ENCODE results near the gene GIT1. TPM values are rescaled to one million over a fixed set of nuclear protein-coding genes. Genes with fewer than 3 reads are reported as not detected.

Gene GIT1
- total RNA-seq, 1 donor from 2014 or later = 64.8 TPM

- H3K36me3 ChIP-seq = no peaks in the 10 kb centered on the region
- no peaks in the 10 kb centered on the region for H3K9me3 ChIP-seq
- H3K4me3 ChIP-seq = no peak overlapping the region
- H3K4me1 ChIP-seq = peaks cover 47% of the 10 kb centered on the region
- DNase-seq = no peak
- intact Hi-C loops (cut with DNase I) = no loop called here
- no peak for TF ChIP-seq CTCF (IDR thresholded peaks at IDR 0.05)
- no peaks in the 10 kb centered on the region for H3K27me3 ChIP-seq
- no peak overlapping the region for H3K27ac ChIP-seq
- ATAC-seq = no peak
These were observed 25.1 kb upstream of the GIT1 start for GRCh38 chr17:29614349-29615047.

- no peak for DNase-seq
- peaks cover 47% of the 10 kb centered on the region for H3K4me1 ChIP-seq
- no peaks in the 10 kb centered on the region for H3K27me3 ChIP-seq
- no peaks in the 10 kb centered on the region for H3K36me3 ChIP-seq
- peak overlapping the region; percentile 42 for H3K4me3 ChIP-seq
- H3K27ac ChIP-seq = no peak overlapping the region
- intact Hi-C loops (cut with DNase I) = no loop called here
- TF ChIP-seq CTCF (IDR thresholded peaks at IDR 0.05) = no peak
- no peak for ATAC-seq
- H3K9me3 ChIP-seq = no peaks in the 10 kb centered on the region
These were observed 24.4 kb upstream of the GIT1 start for GRCh38 chr17:29613856-29614255.

GRCh38 chr17:29613352-29613837, 23.9 kb upstream of the GIT1 start:
- H3K27me3 ChIP-seq = no peaks in the 10 kb centered on the region
- no peaks in the 10 kb centered on the region for H3K9me3 ChIP-seq
- intact Hi-C loops (cut with DNase I) = no loop called here
- no peaks in the 10 kb centered on the region for H3K36me3 ChIP-seq
- peak; percentile 89 for TF ChIP-seq CTCF (IDR thresholded peaks at IDR 0.05)
- peak overlapping the region; percentile 42 for H3K4me3 ChIP-seq
- DNase-seq = peak; percentile 95
- peak; percentile 79 for ATAC-seq
- H3K27ac ChIP-seq = no peak overlapping the region
- peaks cover 47% of the 10 kb centered on the region for H3K4me1 ChIP-seq

- intact Hi-C loops (cut with DNase I) = no loop called here
- Histone ChIP-seq H3K9me3 (no peaks in the 10 kb centered on the region), H3K36me3 (no peaks in the 10 kb centered on the region), H3K27me3 (no peaks in the 10 kb centered on the region), H3K4me3 (peak overlapping the region; percentile 42), H3K27ac (no peak overlapping the region), H3K4me1 (peaks cover 40% of the 10 kb centered on the region)
- ATAC-seq (no peak), DNase-seq (no peak)
- no peak for TF ChIP-seq CTCF (IDR thresholded peaks at IDR 0.05)
These were observed 23.2 kb upstream of the GIT1 start for GRCh38 chr17:29612404-29613280.

- H3K36me3 ChIP-seq = no peaks in the 10 kb centered on the region
- DNase-seq (peak; percentile 61), ATAC-seq (no peak)
- peaks cover 34% of the 10 kb centered on the region for H3K4me1 ChIP-seq
- H3K9me3 ChIP-seq = no peaks in the 10 kb centered on the region
- intact Hi-C loops (cut with DNase I) = no loop called here
- H3K27ac ChIP-seq = no peak overlapping the region
- TF ChIP-seq CTCF (IDR thresholded peaks at IDR 0.05) = no peak
- no peaks in the 10 kb centered on the region for H3K27me3 ChIP-seq
- H3K4me3 ChIP-seq = no peak overlapping the region
These were observed 22.6 kb upstream of the GIT1 start for GRCh38 chr17:29612094-29612403.

Data from upper lobe of right lung (tissue), 1 donor.